Measurements from ENCODE around the gene COX5B.

GRCh38 chr2:97653473-97653872 is 7.6 kb downstream of the COX5B start:
- TF ChIP-seq POLR2AphosphoS5 (IDR thresholded peaks at IDR 0.05; ENCODE audit: borderline replicate concordance, low read depth, low read length) (no peak), EZH2 (IDR thresholded peaks at IDR 0.05) (no peak)
